Lower leg skin (tissue), 4 donors: ENCODE results near the gene SAE1. TPM values are rescaled to one million over a fixed set of nuclear protein-coding genes. Genes with fewer than 3 reads are reported as not detected.

Experiments used
- DNase-seq, 2 donors: peaks; one replicate each; pipeline ENCODE4 v3.0.0-alpha.2; 2019; ENCODE audit warnings: low spot score in 2 of 2
- H3K4me3 ChIP-seq: fragments of 200-600 bp; sonication (generic); 2 replicates; pipeline ENCODE4 v1.5.1; 2017; ENCODE audit warnings: mild to moderate bottlenecking, low read depth; ENCODE audit not compliant: poor library complexity, severe bottlenecking
- CTCF ChIP-seq, 3 donors: fragments of 450-650 bp; IDR thresholded peaks; one replicate each; pipeline ENCODE4 v1.5.1; 2016; ENCODE audit warnings: antibody characterized with exemption in 3 of 3, mild to moderate bottlenecking in 3 of 3, moderate library complexity in 2 of 3
- POLR2A ChIP-seq, 2 donors: fragments of 450-650 bp; IDR thresholded peaks; one replicate each; pipeline ENCODE4 v1.6.1; 2016 to 2017; ENCODE audit warnings: antibody characterized with exemption in 2 of 2, mild to moderate bottlenecking in 1 of 2, moderate library complexity in 1 of 2
- WGBS, 2 donors: methylation state at CpG; one replicate each; pipeline ENCODE4 v1.1.5; 2018; 5-methylcytosine and 5-hydroxymethylcytosine counted together
- intact Hi-C: fragments of 100-400 bp; cut with DNase I; formaldehyde crosslinking; loops from one replicate; pipeline ENCODE4 v1.15.0; 2023; ENCODE audit warnings: low total_unique reads
- total RNA-seq, 4 donors: library from RNA; depleted of rRNA; stranded (reverse); fragments of >200 nt; gene quantifications; one replicate each; pipeline ENCODE4 v1.1.0, GENCODE V29; 2016

The SAE1 gene
- total RNA-seq, 4 donors from 2014 or later: 38.8 to 56.1 (median 44.2) TPM

- intact Hi-C loops: no loop called here
- no peak overlapping the region for H3K4me3 ChIP-seq
- TF ChIP-seq CTCF (IDR thresholded peaks at IDR 0.05): no peak
- 64 to 67% methylated on average over 7 of the region's 7 CpGs for WGBS, 2 donors
- no peak for DNase-seq
These were observed 26.3 kb downstream of the SAE1 start for GRCh38 chr19:47156861-47157430.

- peak; percentile 25 to 84 for DNase-seq
- TF ChIP-seq CTCF (IDR thresholded peaks at IDR 0.05) (no peak), POLR2A (IDR thresholded peaks at IDR 0.05) (no peak)
- WGBS, 2 donors: 29 to 36% methylated on average over 10 of the region's 10 CpGs
- intact Hi-C loops: no loop called here
- no peak overlapping the region for H3K4me3 ChIP-seq
These were observed 27.0 kb downstream of the SAE1 start for GRCh38 chr19:47157431-47158321.

- TF ChIP-seq POLR2A (IDR thresholded peaks at IDR 0.05): no peak
- no peak for TF ChIP-seq CTCF (IDR thresholded peaks at IDR 0.05)
- intact Hi-C loops: no loop called here
- 65 to 67% methylated on average over 8 of the region's 8 CpGs for WGBS, 2 donors
- no peak overlapping the region for H3K4me3 ChIP-seq
- no peak for DNase-seq
These were observed 27.7 kb downstream of the SAE1 start for GRCh38 chr19:47158367-47158791.

- TF ChIP-seq CTCF (IDR thresholded peaks at IDR 0.05): no peak
- no peak for TF ChIP-seq POLR2A (IDR thresholded peaks at IDR 0.05)
- no peak overlapping the region for H3K4me3 ChIP-seq
- DNase-seq: no peak
- intact Hi-C loops: no loop called here
- whole genome bisulfite sequencing, 2 donors: 55 to 61% methylated on average over 7 of the region's 7 CpGs
These were observed 28.4 kb downstream of the SAE1 start for GRCh38 chr19:47158879-47159503.

GRCh38 chr19:47161876-47162489 is 31.3 kb downstream of the SAE1 start:
- intact Hi-C loops: no loop called here
- 68 to 75% methylated on average over 3 of the region's 3 CpGs for WGBS, 2 donors
- DNase-seq: no peak
- H3K4me3 ChIP-seq: no peak overlapping the region
- TF ChIP-seq CTCF (IDR thresholded peaks at IDR 0.05): no peak
- TF ChIP-seq POLR2A (IDR thresholded peaks at IDR 0.05): no peak
